ENCODE data around the gene SPCS3. TPM values are rescaled to one million over a fixed set of nuclear protein-coding genes. Genes with fewer than 3 reads are reported as not detected.
A peak's percentile ranks its signal among the peaks of the same experiment; 100 is the strongest.

SPCS3 gene
- total RNA-seq, 2 donors from 2014 or later: 160 to 164 TPM

GRCh38 chr4:176300036-176300435, 19.7 kb upstream of the SPCS3 start:
- Mint-ChIP-seq H3K27me3 (ENCODE audit: insufficient read depth) (no peaks in the 10 kb centered on the region), H3K9me3 (no peaks in the 10 kb centered on the region), H3K4me3 (no peak overlapping the region), H3K27ac (no peak overlapping the region), H3K36me3 (ENCODE audit: low read depth) (no peaks in the 10 kb centered on the region), H3K4me1 (peaks cover 15% of the 10 kb centered on the region)
- TF ChIP-seq CTCF (conservative IDR thresholded peaks at IDR 0.05): no peak
- Histone ChIP-seq H3K9ac (ENCODE audit: extremely low read depth, low read length, poor library complexity, severe bottlenecking) (peak overlapping the region; percentile 41), H3K4me1 (ENCODE audit: control insufficient read depth, insufficient read depth, low read length) (peaks cover 3% of the 10 kb centered on the region), H3K4me3 (ENCODE audit: low read length) (peak overlapping the region; percentile 79), H3K27me3 (ENCODE audit: control insufficient read depth, insufficient read depth, low read length, poor library complexity, severe bottlenecking) (no peaks in the 10 kb centered on the region), H3K9me3 (ENCODE audit: control insufficient read depth, low read length) (no peaks in the 10 kb centered on the region), H3K27ac (ENCODE audit: low read depth, low read length) (no peak overlapping the region), H3K36me3 (ENCODE audit: control insufficient read depth, insufficient read depth, low read length) (no peaks in the 10 kb centered on the region)
- WGBS, 2 experiments (ENCODE audit: insufficient coverage in 1 of 2, insufficient read length in 1 of 2): 38 to 50% methylated on average over 1 to 9 of the region's 9 CpGs
- DNase-seq: peak; percentile 83

DNA sequence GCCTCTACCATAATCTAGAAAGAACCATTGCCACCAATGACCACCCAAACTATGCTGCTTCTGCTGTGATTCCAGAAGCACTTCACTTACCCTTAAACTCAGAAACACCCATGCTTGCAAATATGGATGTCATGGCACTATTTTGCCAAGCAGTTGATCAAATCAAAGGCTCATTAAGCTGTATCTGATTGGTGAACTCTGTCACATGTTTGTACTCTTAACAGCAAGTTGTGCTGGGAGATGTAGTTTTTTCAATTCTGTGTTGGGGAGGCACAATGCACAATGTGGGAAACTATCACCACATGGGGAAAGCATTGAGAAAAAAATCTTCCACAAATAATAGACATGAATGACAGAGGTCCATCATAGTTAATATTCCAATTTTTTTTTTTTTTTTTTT, 19.2 kb upstream of the SPCS3 start:
- H3K9me3 Mint-ChIP-seq: no peaks in the 10 kb centered on the region
- Histone ChIP-seq H3K36me3 (ENCODE audit: control insufficient read depth, insufficient read depth, low read length) (no peaks in the 10 kb centered on the region), H3K27me3 (ENCODE audit: control insufficient read depth, insufficient read depth, low read length, poor library complexity, severe bottlenecking) (no peaks in the 10 kb centered on the region), H3K4me1 (ENCODE audit: control insufficient read depth, insufficient read depth, low read length) (peaks cover 3% of the 10 kb centered on the region), H3K4me3 (ENCODE audit: low read length) (peak overlapping the region; percentile 79), H3K9me3 (ENCODE audit: control insufficient read depth, low read length) (no peaks in the 10 kb centered on the region), H3K9ac (ENCODE audit: extremely low read depth, low read length, poor library complexity, severe bottlenecking) (no peak overlapping the region), H3K27ac (ENCODE audit: low read depth, low read length) (no peak overlapping the region)
- H3K4me3 Mint-ChIP-seq: no peak overlapping the region
- no peak for DNase-seq
- H3K4me1 Mint-ChIP-seq: peaks cover 15% of the 10 kb centered on the region
- H3K27ac Mint-ChIP-seq: no peak overlapping the region
- no peaks in the 10 kb centered on the region for H3K36me3 Mint-ChIP-seq (ENCODE audit: low read depth)
- H3K27me3 Mint-ChIP-seq (ENCODE audit: insufficient read depth): peaks cover 2% of the 10 kb centered on the region
- TF ChIP-seq CTCF (conservative IDR thresholded peaks at IDR 0.05): no peak

- Histone ChIP-seq H3K9me3 (ENCODE audit: control insufficient read depth, low read length) (peaks cover 4% of the 10 kb centered on the region), H3K9ac (ENCODE audit: extremely low read depth, low read length, poor library complexity, severe bottlenecking) (no peak overlapping the region), H3K4me1 (ENCODE audit: control insufficient read depth, insufficient read depth, low read length) (peaks cover 3% of the 10 kb centered on the region), H3K27me3 (ENCODE audit: control insufficient read depth, insufficient read depth, low read length, poor library complexity, severe bottlenecking) (no peaks in the 10 kb centered on the region), H3K36me3 (ENCODE audit: control insufficient read depth, insufficient read depth, low read length) (no peaks in the 10 kb centered on the region), H3K27ac (ENCODE audit: low read depth, low read length) (no peak overlapping the region), H3K4me3 (ENCODE audit: low read length) (no peak overlapping the region)
- TF ChIP-seq CTCF (conservative IDR thresholded peaks at IDR 0.05): no peak
- Mint-ChIP-seq H3K36me3 (ENCODE audit: low read depth) (no peaks in the 10 kb centered on the region), H3K4me3 (no peak overlapping the region), H3K9me3 (no peaks in the 10 kb centered on the region), H3K4me1 (peaks cover 15% of the 10 kb centered on the region), H3K27me3 (ENCODE audit: insufficient read depth) (peaks cover 2% of the 10 kb centered on the region), H3K27ac (no peak overlapping the region)
- WGBS, 2 experiments (ENCODE audit: insufficient coverage in 1 of 2, insufficient read length in 1 of 2): 81 to 100% methylated on average over 1 to 2 of the region's 2 CpGs
- DNase-seq: no peak
These were observed 17.2 kb upstream of the SPCS3 start for GRCh38 chr4:176302283-176303275.
